HEK293T (cell line): Measurements from ENCODE around the gene MGP.

ENCODE experiments used
- ARNT ChIP-seq: fragments of 450-650 bp; IDR thresholded peaks from 2 replicates; pipeline ENCODE4 v1.6.1; 2017; ENCODE audit warnings: mild to moderate bottlenecking
- BHLHE40 ChIP-seq: fragments of 450-650 bp; IDR thresholded peaks from 2 replicates; pipeline ENCODE4 v1.6.1; 2016; ENCODE audit warnings: mild to moderate bottlenecking, moderate library complexity, borderline replicate concordance
- CTBP1 ChIP-seq: fragments of 450-650 bp; IDR thresholded peaks from 2 replicates; pipeline ENCODE4 v1.6.1; 2016; ENCODE audit warnings: borderline replicate concordance
- ELF4 ChIP-seq: fragments of 450-650 bp; IDR thresholded peaks from 2 replicates; pipeline ENCODE4 v1.6.1; 2017; ENCODE audit warnings: antibody characterized with exemption
- FOXA1 ChIP-seq: fragments of 450-650 bp; IDR thresholded peaks from 2 replicates; pipeline ENCODE4 v1.6.1; 2016; ENCODE audit warnings: mild to moderate bottlenecking
- FOXK2 ChIP-seq: fragments of 450-650 bp; IDR thresholded peaks from 2 replicates; pipeline ENCODE4 v1.6.1; 2016; ENCODE audit warnings: mild to moderate bottlenecking
- FOXM1 ChIP-seq: fragments of 450-650 bp; IDR thresholded peaks from 2 replicates; pipeline ENCODE4 v1.6.1; 2017; ENCODE audit warnings: mild to moderate bottlenecking, borderline replicate concordance
- HDGF ChIP-seq: fragments of 450-650 bp; IDR thresholded peaks from 2 replicates; pipeline ENCODE4 v1.6.1; 2017; ENCODE audit warnings: antibody characterized with exemption, borderline replicate concordance
- NFRKB ChIP-seq: fragments of 450-650 bp; IDR thresholded peaks from 2 replicates; pipeline ENCODE4 v1.6.1; 2016; ENCODE audit warnings: mild to moderate bottlenecking, moderate library complexity
- SP1 ChIP-seq: fragments of 450-650 bp; IDR thresholded peaks from 2 replicates; pipeline ENCODE4 v1.6.1; 2017
- SUZ12 ChIP-seq: fragments of 450-650 bp; IDR thresholded peaks from 2 replicates; pipeline ENCODE4 v1.6.1; 2016; ENCODE audit warnings: mild to moderate bottlenecking
- TARDBP ChIP-seq: fragments of 450-650 bp; IDR thresholded peaks from 2 replicates; pipeline ENCODE4 v1.6.1; 2016
- ZNF384 ChIP-seq: fragments of 450-650 bp; IDR thresholded peaks from 2 replicates; pipeline ENCODE4 v1.6.1; 2016
- TF ChIP-seq, protein P1 (sequence below): fragments of 450-650 bp; IDR thresholded peaks from 2 replicates; pipeline ENCODE4 v1.6.1; 2016

- TF ChIP-seq ELF4 (no peak), TARDBP (no peak), ZNF384 (no peak), HDGF (no peak), SP1 (no peak), BHLHE40 (no peak), FOXA1 (no peak), SUZ12 (no peak), FOXK2 (no peak), FOXM1 (no peak), NFRKB (no peak), CTBP1 (no peak), ARNT (no peak)
- TF ChIP-seq, protein P1, sequence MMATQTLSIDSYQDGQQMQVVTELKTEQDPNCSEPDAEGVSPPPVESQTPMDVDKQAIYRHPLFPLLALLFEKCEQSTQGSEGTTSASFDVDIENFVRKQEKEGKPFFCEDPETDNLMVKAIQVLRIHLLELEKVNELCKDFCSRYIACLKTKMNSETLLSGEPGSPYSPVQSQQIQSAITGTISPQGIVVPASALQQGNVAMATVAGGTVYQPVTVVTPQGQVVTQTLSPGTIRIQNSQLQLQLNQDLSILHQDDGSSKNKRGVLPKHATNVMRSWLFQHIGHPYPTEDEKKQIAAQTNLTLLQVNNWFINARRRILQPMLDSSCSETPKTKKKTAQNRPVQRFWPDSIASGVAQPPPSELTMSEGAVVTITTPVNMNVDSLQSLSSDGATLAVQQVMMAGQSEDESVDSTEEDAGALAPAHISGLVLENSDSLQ: no peak
Measured at GRCh38 chr12:14920475-14921126, 34.9 kb upstream of the MGP start.
